Measurements from ENCODE around the gene PFDN6. TPM values are rescaled to one million over a fixed set of nuclear protein-coding genes. Genes with fewer than 3 reads are reported as not detected.

PFDN6 gene
- total and polyA plus RNA-seq, 7 donors, result 57.2 to 296 (median 87.6) TPM

- DNase-seq (peak in 1 of 2 donors; percentile 51), ATAC-seq (no peak)
- Histone ChIP-seq H3K27ac (no peak overlapping the region), H3K9me3 (no peaks in the 10 kb centered on the region), H3K4me1 (peaks cover 18% of the 10 kb centered on the region), H3K36me3 (ENCODE audit: insufficient read depth in 1 of 2, low read depth in 1 of 2) (peaks cover 3 to 77% of the 10 kb centered on the region in 2 donors), H3K4me3 (no peak overlapping the region), H3K27me3 (ENCODE audit: insufficient read depth in 3 of 3, low read length in 2 of 3) (no peaks in the 10 kb centered on the region)
- TF ChIP-seq CTCF (IDR thresholded peaks at IDR 0.05), result no peak
- 90 to 91% (median 90%) methylated on average over 22 of the region's 22 CpGs for WGBS, 3 donors
- intact Hi-C loops (cut with DNase I), result loop anchor here in 1 of 2 donors (5.0 kb wide), 1 partner anchor 1160 kb away; the partner anchor contains the start of gene ATF6B
These were observed 2.2 kb upstream of the PFDN6 start for GRCh38 chr6:33286946-33287914.

GRCh38 chr6:33288141-33288920 is 1.1 kb upstream of the PFDN6 start:
- Histone ChIP-seq H3K4me1 (peaks cover 18% of the 10 kb centered on the region), H3K36me3 (ENCODE audit: insufficient read depth in 1 of 2, low read depth in 1 of 2) (peaks cover 3 to 78% of the 10 kb centered on the region in 2 donors), H3K4me3 (peak overlapping the region; percentile 85), H3K27ac (peak overlapping the region; percentile 77), H3K27me3 (ENCODE audit: insufficient read depth in 3 of 3, low read length in 2 of 3) (no peaks in the 10 kb centered on the region), H3K9me3 (no peaks in the 10 kb centered on the region)
- TF ChIP-seq CTCF (IDR thresholded peaks at IDR 0.05), result no peak
- intact Hi-C loops (cut with DNase I), result loop anchor here in 1 of 2 donors (2.0 to 5.0 kb wide), 2 partner anchors 16 to 1161 kb away; partner anchors contain the start of genes ATF6B and RPS18
- peak in 1 of 4 donors; percentile 4 for ATAC-seq
- 12 to 16% (median 15%) methylated on average over 21 of the region's 21 CpGs for WGBS, 3 donors
- DNase-seq, result no peak

- no peaks in the 10 kb centered on the region for H3K27me3 ChIP-seq (ENCODE audit: insufficient read depth in 3 of 3, low read length in 2 of 3)
- ATAC-seq (peak in 2 of 4 donors; percentile 2 to 10), DNase-seq (no peak)
- peak overlapping the region; percentile 85 for H3K4me3 ChIP-seq
- H3K4me1 ChIP-seq, result peaks cover 18% of the 10 kb centered on the region
- peaks cover 3 to 78% of the 10 kb centered on the region in 2 donors for H3K36me3 ChIP-seq (ENCODE audit: insufficient read depth in 1 of 2, low read depth in 1 of 2)
- intact Hi-C loops (cut with DNase I), result loop anchor here in 1 of 2 donors (1.0 to 5.0 kb wide), 3 partner anchors 10 to 1163 kb away; partner anchors contain the start of genes ATF6B and RPS18
- WGBS, 3 donors, result 2 to 4% (median 2%) methylated on average over 11 to 14 of the region's 14 CpGs
- no peak for TF ChIP-seq CTCF (IDR thresholded peaks at IDR 0.05)
- H3K9me3 ChIP-seq, result no peaks in the 10 kb centered on the region
- peak overlapping the region; percentile 77 for H3K27ac ChIP-seq
These were observed 449 bp downstream of the PFDN6 start for GRCh38 chr6:33289784-33290315.

GRCh38 chr6:33290459-33290858 is 1.1 kb downstream of the PFDN6 start:
- Histone ChIP-seq H3K4me1 (peaks cover 18% of the 10 kb centered on the region), H3K27me3 (ENCODE audit: insufficient read depth in 3 of 3, low read length in 2 of 3) (no peaks in the 10 kb centered on the region), H3K27ac (peak overlapping the region; percentile 77), H3K36me3 (ENCODE audit: insufficient read depth in 1 of 2, low read depth in 1 of 2) (peaks cover 3 to 78% of the 10 kb centered on the region in 2 donors), H3K9me3 (no peaks in the 10 kb centered on the region), H3K4me3 (peak overlapping the region; percentile 85)
- TF ChIP-seq CTCF (IDR thresholded peaks at IDR 0.05), result no peak
- DNase-seq (no peak), ATAC-seq (no peak)
- intact Hi-C loops (cut with DNase I), result no loop called here
- WGBS, 3 donors, result 58 to 69% (median 65%) methylated on average over 7 of the region's 7 CpGs

Measured in psoas muscle (tissue), 8 donors.